ENCODE results near the gene ATP1B3.

DNA sequence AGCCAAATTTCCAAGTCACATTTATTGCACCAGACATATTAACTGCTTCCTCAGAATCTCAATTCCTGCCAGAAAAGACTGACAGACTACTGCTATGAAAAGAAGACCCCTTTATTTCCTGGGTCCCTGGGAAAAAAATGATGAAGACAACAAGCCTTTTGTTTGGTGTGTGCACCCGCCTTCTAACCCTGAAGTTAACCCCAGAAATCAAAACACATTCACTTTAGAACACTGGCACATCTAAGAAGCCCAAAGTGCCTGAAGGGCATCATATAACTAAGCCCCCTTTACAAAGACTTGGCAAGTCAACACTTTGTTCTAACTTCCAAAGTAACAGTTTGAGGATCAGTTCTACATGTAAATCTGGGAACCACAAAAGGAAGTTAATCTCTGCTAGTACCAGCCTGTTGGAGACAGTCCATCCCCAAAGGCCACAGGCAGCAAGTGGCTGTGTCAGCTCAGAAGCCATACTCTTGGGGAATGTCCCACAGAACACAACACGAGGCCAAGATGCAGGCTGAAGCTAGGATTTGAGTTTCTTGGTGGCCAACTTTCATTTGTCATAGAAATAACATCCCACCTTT is 16.3 kb upstream of the ATP1B3 start:
- TF ChIP-seq, protein P1, sequence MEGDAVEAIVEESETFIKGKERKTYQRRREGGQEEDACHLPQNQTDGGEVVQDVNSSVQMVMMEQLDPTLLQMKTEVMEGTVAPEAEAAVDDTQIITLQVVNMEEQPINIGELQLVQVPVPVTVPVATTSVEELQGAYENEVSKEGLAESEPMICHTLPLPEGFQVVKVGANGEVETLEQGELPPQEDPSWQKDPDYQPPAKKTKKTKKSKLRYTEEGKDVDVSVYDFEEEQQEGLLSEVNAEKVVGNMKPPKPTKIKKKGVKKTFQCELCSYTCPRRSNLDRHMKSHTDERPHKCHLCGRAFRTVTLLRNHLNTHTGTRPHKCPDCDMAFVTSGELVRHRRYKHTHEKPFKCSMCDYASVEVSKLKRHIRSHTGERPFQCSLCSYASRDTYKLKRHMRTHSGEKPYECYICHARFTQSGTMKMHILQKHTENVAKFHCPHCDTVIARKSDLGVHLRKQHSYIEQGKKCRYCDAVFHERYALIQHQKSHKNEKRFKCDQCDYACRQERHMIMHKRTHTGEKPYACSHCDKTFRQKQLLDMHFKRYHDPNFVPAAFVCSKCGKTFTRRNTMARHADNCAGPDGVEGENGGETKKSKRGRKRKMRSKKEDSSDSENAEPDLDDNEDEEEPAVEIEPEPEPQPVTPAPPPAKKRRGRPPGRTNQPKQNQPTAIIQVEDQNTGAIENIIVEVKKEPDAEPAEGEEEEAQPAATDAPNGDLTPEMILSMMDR (IDR thresholded peaks at IDR 0.05): no peak
- TF ChIP-seq POLR2A (IDR thresholded peaks at IDR 0.05): no peak
